ENCODE measurements around the gene CDH4.

Gene CDH4

DNA sequence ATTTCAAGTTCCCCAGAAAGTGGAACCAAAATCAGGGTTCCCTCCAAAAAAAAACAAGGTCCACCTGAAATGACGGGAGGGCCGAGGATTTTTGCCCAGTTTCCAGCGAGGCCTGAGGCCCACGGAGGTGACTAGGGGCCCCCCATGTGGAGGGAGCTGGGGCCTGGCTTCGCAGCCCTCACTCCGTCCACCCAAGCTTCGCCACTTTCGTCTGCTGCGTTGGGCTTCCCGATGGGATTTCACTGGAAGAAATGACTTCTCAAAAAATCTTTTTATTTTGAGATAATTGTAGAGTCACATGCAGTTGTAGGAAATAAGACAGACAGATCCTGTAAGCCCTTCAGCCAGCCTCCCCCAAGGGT is 605.3 kb downstream of the CDH4 start:
- no peak for DNase-seq

DNA sequence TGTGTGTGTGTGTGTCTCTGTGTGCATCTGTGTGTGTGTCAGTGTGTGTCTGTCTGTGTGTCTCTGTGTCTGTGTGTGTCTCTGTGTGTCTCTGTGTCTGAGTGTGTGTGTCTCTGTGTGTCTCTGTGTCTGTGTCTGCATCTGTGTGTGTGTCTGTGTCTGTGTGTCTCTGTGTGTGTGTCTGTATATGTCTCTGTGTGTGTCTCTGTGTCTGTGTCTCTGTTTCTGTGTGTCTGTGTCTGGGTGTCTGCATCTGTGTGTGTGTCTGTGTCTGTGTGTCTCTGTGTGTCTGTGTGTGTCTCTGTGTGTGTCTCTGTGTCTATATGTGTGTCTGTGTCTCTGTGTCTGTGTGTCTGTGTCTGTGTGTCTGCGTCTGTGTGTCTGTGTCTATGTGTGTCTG is 605.8 kb downstream of the CDH4 start:
- no peak for DNase-seq

DNA sequence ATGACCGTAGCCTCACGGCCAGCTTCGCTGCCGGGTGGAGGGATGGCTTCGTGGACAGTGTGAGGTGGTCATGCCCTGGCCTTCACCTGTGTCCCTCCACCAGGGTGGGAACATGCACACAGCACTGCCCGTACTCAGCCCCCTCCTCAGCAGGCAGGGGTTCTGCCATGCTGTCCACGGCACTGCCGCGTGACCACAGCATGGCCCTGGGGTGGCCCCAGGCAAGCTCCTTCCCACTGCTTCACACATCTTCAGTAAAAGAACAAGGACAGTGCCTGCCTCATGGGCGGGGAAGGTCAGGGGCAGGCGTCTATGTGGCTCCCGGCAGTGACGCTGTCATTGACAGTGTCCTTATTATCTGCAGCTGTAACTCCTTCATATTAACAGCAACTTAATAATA is 607.7 kb downstream of the CDH4 start:
- no peak for DNase-seq

DNA sequence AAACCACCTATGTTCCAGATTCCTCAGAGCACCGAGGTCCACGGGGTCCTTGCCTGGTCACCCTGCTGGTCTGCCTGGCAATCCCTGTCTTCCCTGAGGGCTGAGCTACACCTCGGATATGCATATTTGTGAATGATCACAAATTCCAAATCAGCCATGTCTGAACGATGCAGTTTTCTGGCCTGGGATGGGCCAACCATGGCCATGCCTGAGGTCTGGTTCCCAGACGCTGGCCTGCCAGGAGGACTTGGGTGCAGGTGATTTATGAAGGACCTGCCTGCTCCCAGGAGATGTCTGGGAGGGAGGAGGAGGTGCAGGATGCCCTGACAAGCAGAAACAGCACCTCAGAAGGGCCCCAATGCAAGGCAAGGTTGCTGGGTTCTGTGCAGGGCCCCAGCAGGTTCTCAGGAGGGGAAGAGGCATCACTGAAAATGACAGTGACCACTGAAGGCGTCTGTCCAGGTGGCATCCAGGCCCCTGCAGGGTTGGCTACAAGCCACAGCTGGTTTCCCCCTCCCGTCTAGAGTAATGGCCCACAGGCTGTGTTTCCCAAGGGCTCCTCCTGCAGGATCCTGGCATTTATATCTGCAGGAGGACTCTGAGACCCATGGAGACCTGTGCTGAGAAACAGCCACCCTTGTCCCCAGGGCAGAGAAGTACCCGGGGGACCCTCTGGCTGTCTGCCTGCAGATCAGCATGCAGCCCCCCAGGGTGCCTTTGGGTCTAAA is 608.4 kb downstream of the CDH4 start:
- DNase-seq: no peak

DNA sequence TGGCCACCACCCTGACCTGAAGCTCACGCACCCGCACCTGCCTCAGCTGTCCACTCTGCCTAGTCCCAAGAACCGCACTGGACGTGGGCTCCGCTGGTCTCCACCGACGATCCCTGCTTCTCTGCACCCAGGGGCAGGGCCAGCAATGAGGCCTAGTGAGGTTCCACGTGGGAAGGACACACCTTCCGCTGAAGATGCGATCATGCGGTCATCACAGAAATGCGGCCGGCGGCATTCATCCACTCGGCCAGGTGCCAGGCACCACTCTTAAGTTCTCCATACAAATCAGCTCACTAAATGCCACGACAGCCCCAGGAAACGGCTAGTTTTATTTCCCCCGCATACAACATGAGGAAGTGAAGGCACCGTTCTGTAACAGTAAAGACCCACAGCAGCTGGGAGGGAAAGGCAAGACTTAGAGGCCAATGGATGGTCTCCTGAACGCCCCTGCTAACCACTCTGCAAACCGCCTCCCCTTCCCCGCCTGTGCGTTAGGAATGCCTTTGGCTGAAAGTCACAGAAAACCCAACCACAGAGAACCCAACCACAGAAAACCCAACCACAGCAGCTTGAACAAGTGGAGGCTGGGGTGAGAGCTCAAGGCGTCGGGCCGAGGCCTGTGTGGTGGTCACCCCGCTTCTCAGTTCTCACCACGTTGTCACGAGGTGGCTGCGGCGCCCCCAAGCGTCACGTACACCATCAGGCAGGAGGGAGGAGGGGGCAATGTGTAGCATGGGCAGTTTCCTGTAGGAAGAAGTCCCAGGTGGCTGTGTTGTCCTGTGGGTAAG is 609.2 kb downstream of the CDH4 start:
- DNase-seq: no peak

DNA sequence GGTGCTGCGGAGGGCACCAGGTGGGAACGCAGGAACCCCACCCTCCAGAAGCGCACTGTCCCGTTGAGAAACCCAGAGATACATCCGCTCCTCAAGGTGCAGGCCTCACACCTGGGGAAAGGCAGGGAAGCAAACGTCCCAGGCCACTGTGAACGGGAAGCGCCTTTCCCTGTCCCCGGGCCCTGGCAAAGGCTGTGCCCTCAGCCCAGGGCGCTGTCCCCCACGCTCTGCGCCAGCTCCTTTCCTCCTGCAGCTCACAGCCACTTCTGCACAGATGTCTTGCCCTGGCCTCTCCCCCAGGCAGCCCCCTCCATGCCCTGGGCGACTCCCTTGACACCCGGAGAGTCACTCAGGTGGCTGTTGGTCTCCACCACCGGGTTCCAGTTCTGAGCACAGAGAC is 609.8 kb downstream of the CDH4 start:
- DNase-seq: no peak

DNA sequence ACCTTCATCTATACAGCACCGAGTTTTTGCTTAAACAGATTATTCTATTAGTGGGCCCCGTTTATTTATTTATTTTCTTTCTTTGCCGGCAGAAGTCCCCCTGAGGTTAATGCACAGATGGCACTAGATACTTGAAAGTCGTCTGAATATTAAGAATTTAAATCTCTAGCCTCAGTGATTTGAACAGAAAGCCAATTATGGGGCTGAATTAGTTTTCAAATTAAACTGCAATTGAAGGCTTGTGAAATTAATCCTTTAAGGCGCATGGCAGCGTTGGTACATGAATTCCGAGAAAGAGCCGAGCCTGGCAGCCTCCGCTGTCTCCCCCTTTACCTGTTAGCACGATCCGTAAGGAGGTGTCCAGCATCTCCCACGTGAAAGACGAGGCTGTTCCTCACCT is 610.8 kb downstream of the CDH4 start:
- no peak for DNase-seq

DNA sequence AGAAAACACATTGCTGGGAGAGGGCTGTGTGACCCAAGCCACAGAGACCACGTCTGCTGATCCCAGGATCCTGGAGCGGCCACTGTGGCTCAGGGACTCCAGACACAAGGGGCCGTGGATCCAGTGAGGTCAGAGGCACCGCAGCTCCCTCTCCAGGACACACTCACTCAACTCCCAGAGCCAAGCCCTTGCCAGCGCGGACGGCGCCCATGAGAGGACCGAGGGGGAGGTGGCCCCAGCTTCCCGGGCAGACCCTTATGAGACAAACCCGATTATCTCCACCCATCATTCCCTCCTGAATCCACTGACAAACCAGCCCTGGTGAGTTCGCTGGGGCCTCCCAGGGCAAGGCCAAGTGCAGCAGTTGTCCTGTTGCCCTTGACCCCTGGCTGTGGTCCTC is 612.4 kb downstream of the CDH4 start:
- DNase-seq: no peak

DNA sequence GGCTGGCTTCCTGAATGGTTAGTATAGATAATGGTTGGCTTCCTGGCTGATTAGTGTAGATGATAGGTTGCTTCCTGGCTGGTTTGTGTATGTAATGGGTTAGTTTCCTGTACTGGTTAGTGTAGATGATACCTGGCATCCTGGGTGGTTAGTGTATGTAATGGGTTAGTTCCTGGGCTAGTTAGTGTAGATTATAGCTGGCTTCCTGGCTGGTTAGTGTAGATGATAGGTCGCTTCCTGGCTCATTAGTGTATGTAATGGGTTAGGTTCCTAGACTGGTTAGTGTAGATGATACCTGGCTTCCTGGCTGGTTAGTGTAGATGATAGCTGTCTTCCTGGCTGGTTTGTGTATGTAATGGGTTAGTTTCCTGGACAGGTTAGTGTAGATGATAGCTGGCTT is 613.3 kb downstream of the CDH4 start:
- no peak for DNase-seq

DNA sequence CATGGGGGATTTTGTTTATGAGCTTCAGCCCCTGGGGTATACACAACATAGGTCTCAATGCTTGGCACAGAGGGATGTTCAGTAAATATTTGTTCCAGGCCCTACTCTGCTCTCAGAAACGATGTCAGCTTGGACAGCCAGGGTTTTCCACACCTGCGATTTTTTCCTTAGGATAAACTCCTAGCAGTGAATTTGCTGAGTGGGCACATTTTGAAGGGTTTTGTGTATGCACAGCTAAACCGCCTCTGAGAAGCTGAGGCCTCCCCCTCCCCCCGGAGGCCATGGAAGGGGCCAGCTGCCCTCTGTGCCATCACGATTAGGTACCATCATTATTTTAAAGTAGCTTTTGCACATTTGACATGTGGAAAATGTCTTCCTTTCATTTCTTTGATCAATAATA is 614.1 kb downstream of the CDH4 start:
- DNase-seq: no peak

DNA sequence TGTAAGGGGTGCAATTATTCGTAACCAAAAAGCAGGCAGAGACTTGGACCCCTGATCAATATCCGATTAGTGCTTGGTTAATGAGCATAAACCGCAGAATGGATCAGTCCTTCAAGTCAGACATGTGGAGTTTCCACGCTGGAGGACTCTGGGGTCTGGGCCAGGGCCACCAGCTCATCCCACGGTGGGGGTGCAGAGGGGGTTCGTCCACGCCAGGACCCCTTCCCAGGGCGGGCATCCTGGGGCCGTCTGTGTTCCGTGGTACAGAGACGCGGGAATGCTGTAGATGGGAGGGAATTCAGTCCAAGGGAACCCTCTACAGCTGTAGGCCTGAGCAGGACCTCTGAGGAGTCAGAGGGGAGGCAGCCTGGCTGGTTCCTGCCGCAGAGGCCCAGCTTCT is 615.9 kb downstream of the CDH4 start:
- DNase-seq: no peak

DNA sequence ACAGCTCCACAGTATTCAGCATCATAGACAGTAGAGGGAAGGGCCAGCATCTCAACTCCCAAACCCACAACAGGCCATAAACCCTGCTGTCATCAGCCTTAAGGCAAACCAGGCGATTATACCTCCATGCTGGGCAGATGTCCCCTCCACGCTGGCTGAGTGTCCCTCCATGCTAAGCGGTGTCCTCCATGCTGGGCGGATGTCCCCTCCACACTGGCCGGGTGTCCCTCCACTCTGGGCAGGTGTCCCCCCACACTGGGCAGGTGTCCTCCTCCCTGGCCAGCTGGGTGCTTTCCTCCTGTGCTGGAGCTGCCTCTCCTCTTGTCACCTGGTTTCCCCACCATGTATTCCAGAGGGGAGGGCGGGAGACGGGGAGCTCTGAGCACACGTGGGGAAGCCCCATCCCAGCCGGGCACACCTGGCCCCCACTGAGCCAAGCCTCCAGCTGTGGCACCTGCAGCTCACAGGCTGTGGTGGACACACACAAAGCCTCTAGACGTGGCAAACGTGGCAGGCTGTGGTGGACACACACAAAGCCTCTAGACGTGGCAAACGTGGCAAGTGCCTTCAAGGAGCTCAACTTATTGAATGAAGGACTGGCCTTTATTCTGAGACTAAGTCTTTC is 616.5 kb downstream of the CDH4 start:
- no peak for DNase-seq

DNA sequence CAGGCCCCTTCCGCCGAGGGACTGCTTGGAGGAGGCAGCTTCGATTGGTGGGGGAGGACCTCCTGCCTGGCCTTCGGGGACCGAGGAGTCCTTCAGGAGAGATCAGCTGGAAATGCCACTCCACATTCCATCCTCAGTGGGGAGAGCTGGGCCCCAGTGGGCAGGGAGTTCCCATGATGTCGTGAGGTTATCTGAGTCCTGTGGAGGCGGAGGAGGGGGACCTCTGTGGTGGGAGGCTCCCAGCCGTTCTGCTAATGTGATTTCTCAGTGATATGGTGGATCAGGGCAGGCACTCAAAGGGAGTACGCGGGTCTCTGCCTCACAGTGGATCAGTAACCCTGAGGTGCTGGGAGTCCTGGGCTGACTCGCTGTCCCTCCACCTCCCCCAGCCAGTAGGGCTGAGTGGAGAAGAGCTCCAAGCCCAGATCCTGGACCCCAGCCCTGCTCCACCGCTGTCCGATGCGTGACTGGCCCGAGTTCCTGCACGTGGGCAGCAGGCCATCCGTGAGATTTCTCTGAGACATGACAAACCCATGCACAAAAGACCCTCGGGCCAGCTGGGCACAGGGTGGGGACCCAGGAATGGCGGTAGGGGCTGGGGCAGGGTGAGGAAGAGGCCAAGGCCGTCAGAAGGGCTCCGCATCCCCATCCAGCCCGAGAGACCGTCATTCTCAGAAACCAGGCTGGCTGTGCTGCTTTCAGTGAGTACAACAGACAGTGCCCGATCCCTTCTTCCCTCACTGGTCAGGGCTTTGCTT is 617.9 kb downstream of the CDH4 start:
- DNase-seq: no peak

DNA sequence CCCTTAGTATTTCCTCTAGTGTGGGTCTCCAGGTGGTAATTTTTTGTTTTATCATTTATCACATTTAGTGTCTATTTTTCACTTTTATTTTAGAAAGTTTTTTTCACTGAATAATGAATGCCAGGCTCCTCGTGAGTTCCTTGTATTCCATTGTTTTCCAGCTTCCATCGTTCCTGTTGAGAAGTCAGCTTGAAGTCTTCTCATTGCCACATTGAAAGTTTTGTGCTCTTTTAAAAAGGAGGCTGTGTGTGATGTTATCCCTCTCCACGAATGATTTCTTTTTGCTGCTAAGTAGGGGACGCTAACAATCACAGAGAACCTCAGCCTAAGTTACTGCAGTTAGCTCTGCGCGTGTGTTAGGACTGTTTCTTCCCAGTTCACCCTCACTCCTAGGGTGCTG is 619.1 kb downstream of the CDH4 start:
- DNase-seq: no peak

DNA sequence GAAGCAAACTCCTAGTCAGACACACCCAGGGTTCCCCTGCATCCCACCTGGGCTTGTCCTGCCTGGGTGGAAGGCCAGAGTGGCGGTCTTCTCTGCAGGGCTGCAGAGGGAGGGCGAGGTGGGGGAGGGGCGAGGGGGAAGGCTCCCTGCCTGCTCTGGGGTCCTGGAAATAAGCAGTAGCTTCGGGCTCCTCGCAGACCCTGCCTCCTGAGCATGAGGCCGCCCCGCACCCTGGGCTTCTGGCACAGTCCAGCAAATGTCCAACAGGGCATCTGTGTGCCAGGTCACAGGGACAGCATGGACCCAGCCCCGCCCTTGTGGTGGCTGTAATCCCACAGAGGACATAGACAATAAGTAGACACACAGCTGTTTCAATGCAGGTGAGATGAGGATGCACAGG is 619.9 kb downstream of the CDH4 start:
- DNase-seq: no peak

DNA sequence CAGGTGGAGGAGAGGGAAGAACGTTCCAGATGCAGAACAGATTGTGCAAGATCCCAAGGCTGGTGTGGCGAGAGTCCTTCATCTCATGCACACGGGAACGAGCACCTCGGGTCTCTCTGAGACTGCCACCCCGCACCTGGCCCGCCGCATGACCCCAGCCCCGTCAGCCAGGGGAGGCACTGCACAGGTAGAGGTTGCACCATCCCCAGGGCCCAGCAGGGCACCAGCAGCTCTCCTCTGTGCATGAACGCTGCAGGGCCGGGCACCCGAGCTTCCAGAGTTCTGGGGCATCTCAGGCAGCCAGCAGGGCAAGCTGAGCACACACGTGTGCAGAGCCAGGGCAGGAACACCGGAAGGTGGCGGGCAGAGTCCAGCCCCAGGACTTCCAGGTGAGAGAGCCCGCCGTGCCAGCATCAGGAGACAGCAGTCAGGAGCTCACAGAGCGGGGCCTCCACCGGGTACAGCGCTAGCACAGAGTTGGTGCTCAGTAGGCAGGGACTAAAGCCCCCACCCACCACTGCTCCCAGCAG is 620.4 kb downstream of the CDH4 start:
- no peak for DNase-seq

DNA sequence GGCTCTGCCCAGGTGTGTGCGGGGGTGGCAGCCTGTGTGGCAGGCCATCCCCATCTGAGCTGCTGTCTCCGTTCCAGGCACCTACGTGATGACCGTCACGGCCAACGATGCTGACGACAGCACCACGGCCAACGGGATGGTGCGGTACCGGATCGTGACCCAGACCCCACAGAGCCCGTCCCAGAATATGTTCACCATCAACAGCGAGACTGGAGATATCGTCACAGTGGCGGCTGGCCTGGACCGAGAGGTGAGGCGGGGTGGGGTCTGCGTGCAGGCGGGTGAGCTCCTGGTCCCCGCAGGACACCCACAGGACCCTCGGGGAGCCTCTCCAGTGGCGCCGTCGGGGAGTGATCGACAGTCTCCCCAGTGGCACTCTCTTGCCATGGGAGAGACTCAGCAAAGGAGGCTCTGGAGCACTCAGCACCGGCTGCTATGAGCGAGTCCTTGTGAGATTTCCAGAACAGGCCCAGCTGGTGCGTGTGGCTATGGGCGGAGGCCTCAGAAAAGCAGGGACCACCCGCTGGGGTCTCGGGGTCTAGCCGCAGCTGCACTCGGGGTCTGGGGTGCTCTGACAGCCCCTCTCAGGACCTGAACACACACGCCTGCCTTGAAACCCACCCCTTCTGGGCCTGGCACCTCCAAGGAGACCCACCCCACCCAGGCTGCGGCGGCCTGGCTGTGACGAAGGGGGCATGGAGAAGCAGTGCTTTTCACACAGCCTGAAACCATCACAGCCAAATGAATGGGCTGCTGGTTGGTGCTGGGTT is 621.8 kb downstream of the CDH4 start:
- no peak for DNase-seq

DNA sequence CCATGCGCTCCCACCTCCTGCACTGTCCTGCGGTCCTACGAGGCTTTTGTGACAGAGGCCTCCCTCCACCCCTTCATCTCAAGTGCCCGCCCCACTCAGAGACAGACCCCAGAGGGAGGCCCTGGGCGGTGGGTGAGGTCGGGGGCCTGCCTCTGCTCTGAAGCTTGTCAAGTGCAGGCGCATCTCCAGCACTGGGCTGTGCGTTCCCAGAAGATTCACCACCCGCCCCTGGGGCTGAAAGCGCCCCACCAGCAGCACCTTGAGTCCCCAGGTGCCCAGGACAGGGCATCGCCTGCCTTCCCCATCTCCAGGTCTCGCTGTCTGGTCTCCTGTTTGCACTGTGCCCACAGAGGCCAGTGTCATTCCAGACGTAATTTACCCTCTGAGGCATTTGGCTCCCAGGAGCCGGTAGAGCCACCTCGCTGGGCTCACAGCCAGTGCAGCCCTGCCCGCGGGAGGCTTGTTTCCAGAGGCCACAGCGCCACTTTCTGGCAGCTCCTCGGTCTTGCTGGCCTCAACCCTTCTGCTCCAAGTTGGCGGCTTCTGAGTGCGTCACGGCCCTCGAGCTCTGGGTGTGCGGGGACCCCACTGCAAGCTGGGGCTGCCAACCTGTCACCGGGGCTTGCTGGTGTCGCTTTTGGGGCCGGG is 622.5 kb downstream of the CDH4 start:
- DNase-seq: no peak

DNA sequence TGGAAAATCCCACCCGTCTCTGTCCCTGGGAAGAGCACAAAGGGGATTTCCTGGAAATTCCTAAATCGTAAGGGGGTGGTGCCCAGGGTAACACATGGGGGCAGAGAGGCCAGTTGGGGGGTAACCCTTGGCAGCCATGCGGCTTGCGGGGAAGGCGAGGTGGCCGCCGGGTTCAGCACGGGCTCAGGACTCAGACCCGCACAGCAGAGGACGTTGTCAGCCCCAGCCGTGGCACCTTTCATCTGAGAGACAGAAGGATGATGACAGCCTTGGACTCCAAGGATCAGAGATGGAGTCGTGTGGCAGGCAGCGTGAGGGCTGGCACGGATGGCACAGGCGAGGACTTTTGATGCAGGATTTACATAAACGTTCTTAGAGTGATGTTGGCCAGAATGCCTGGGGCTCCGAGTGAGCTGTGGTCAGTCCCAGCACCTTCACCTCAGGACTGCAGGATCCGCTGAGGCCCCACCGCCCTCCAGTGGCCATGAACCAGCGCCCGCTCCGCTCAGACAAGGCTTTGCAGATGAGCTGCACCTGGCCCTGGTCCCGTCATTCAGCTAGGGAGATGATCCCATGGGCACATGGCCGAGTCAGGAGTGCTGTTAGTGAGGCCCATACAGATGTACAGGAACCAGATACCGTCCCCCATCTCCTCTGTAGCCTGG is 623.3 kb downstream of the CDH4 start:
- no peak for DNase-seq

DNA sequence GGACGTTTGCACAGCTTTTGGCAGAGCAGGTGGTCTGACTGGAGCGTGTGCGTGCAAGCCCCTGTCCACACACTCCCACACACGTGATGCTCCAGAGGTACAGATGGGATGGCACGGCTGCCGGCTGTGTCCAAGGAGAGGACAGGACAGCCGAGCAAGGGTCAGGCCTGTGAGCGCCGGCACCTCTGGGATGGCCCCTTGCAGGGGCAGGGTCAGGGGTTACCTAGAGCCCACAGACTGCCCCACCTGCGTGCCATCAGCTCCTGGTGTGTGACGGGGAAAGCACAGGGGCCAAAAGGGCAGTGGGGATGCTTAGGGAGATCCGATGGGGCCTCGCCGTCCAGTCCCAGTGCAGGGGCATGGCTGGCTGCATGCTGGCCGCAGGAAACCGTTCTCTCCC is 623.9 kb downstream of the CDH4 start:
- no peak for DNase-seq

DNA sequence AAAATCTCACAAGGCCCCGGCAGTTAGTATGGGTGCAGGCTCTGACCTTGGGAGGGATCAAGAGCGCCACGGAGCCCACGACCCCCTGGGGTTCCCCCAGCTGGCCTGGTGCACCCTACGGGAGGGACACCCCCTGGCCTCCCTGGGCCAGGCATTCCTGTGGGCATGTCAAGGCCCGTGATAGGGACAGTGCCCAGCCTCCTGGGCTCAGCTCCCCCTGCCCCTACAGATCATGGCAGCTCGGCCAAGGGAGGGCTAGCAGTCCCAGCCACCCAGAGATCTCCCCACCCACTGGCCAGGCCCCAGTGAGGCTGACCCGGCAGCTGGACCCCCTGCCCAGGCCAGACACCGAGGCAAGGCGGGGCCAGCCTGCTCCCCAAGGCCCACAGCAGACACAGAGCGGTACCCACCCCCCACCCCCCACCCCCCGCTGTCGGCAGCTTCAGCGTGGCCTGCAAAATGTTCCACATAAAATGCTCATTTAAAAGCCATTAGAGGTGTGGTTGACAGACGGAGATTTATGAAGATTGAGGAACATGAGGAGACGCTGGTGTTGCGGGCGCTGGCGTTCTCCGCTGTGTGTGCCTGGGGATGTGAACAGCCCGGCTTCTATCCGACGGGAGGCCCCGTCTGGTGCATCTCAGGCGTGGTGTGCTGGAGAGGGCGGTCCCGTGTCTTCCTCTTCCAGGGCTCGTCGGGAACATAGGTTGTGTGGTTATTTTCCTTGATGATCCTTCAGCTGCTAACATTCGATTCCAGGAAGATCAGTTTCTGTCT is 625.1 kb downstream of the CDH4 start:
- no peak for DNase-seq

All from CD4-positive, alpha-beta T cell treated with Interleukin-17A for 1 hour (primary cell).